Hepatocyte (in vitro differentiated cells): ENCODE data around the gene GCNT4. TPM values are rescaled to one million over a fixed set of nuclear protein-coding genes. Genes with fewer than 3 reads are reported as not detected.
"Not testable (repeated sequence)": the region's sequence is repeated elsewhere in the genome, so short reads cannot be mapped to it uniquely, and the experiment has no call there.

ENCODE experiments used
- DNase-seq: peaks from one replicate; pipeline ENCODE4 v3.0.0-alpha.2; 2016; ENCODE audit warnings: low spot score
- H2AFZ ChIP-seq: fragments of 200-600 bp; sonication (generic); 2 replicates; pipeline ENCODE4 v1.6.0; 2016; ENCODE audit warnings: antibody characterized with exemption, mild to moderate bottlenecking
- H3K27ac ChIP-seq: fragments of 200-600 bp; sonication (generic); 2 replicates; pipeline ENCODE4 v1.5.1; 2016; ENCODE audit warnings: mild to moderate bottlenecking
- H3K27me3 ChIP-seq: fragments of 200-600 bp; sonication (generic); 2 replicates; pipeline ENCODE4 v1.6.1; 2016
- H3K36me3 ChIP-seq: fragments of 200-600 bp; sonication (generic); replicated peaks from 2 replicates; pipeline ENCODE4 v1.5.1; 2016; ENCODE audit warnings: low read depth; ENCODE audit not compliant: insufficient read depth
- H3K4me1 ChIP-seq: fragments of 200-600 bp; sonication (generic); 2 replicates; pipeline ENCODE4 v1.5.1; 2016; ENCODE audit warnings: mild to moderate bottlenecking, moderate library complexity; ENCODE audit not compliant: insufficient read depth
- H3K4me2 ChIP-seq: fragments of 200-600 bp; sonication (generic); 2 replicates; pipeline ENCODE4 v1.6.0; 2016
- H3K4me3 ChIP-seq: fragments of 200-600 bp; sonication (generic); 2 replicates; pipeline ENCODE4 v1.5.1; 2016; ENCODE audit warnings: mild to moderate bottlenecking
- H3K79me2 ChIP-seq: fragments of 200-600 bp; sonication (generic); 2 replicates; pipeline ENCODE4 v1.6.0; 2017; ENCODE audit warnings: mild to moderate bottlenecking
- H3K9me2 ChIP-seq: fragments of 200-600 bp; sonication (generic); replicated peaks from 2 replicates; pipeline ENCODE4 v1.6.0; 2017; ENCODE audit warnings: mild to moderate bottlenecking; ENCODE audit not compliant: insufficient read depth
- H3K9me3 ChIP-seq: fragments of 200-600 bp; sonication (generic); 2 replicates; pipeline ENCODE4 v1.5.1; 2016; ENCODE audit warnings: low read depth, mild to moderate bottlenecking
- H4K20me1 ChIP-seq: fragments of 200-600 bp; sonication (generic); 2 replicates; pipeline ENCODE4 v1.6.0; 2016; ENCODE audit warnings: mild to moderate bottlenecking; ENCODE audit not compliant: insufficient read depth, poor library complexity, severe bottlenecking
- EZH2 ChIP-seq: fragments of 200-600 bp; sonication (generic); IDR thresholded peaks from 2 replicates; pipeline ENCODE4 v1.6.1; 2016; ENCODE audit warnings: antibody characterized with exemption, mild to moderate bottlenecking, borderline replicate concordance
- EZH2phosphoT487 ChIP-seq: fragments of 200-600 bp; sonication (generic); IDR thresholded peaks from one replicate; pipeline ENCODE4 v1.6.1; 2018; ENCODE audit warnings: antibody characterized with exemption, mild to moderate bottlenecking, low read depth, moderate library complexity; ENCODE audit not compliant: unreplicated experiment, severe bottlenecking
- WGBS: methylation state at CpG from one replicate; pipeline ENCODE4 v1.1.6; 2016; ENCODE audit warnings: low lambda C conversion rate; ENCODE audit errors: missing lambda C conversion rate; 5-methylcytosine and 5-hydroxymethylcytosine counted together
- polyA plus RNA-seq: library from polyadenylated mRNA; unstranded; fragments of >200 nt; fragmentation: Nextera tagmentation; extraction: Ambion mirVana; gene quantifications from 2 replicates; pipeline ENCODE4 v1.2.1, GENCODE V29; 2016
- total RNA-seq: library from RNA; depleted of rRNA; stranded (reverse); fragments of >200 nt; gene quantifications from 2 replicates; pipeline ENCODE4 v1.2.3, GENCODE V29; 2014
- TF ChIP-seq, protein P1 (sequence below): fragments of 200-600 bp; sonication (generic); IDR thresholded peaks from 2 replicates; pipeline ENCODE4 v1.5.1; 2016; ENCODE audit warnings: antibody characterized with exemption, mild to moderate bottlenecking; ENCODE audit not compliant: poor library complexity

The GCNT4 gene, protein sequence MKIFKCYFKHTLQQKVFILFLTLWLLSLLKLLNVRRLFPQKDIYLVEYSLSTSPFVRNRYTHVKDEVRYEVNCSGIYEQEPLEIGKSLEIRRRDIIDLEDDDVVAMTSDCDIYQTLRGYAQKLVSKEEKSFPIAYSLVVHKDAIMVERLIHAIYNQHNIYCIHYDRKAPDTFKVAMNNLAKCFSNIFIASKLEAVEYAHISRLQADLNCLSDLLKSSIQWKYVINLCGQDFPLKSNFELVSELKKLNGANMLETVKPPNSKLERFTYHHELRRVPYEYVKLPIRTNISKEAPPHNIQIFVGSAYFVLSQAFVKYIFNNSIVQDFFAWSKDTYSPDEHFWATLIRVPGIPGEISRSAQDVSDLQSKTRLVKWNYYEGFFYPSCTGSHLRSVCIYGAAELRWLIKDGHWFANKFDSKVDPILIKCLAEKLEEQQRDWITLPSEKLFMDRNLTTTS
- total RNA-seq = 7.9 and 8.3 TPM in 2 replicates
- polyA plus RNA-seq = 1.5 TPM in 2 replicates

DNA sequence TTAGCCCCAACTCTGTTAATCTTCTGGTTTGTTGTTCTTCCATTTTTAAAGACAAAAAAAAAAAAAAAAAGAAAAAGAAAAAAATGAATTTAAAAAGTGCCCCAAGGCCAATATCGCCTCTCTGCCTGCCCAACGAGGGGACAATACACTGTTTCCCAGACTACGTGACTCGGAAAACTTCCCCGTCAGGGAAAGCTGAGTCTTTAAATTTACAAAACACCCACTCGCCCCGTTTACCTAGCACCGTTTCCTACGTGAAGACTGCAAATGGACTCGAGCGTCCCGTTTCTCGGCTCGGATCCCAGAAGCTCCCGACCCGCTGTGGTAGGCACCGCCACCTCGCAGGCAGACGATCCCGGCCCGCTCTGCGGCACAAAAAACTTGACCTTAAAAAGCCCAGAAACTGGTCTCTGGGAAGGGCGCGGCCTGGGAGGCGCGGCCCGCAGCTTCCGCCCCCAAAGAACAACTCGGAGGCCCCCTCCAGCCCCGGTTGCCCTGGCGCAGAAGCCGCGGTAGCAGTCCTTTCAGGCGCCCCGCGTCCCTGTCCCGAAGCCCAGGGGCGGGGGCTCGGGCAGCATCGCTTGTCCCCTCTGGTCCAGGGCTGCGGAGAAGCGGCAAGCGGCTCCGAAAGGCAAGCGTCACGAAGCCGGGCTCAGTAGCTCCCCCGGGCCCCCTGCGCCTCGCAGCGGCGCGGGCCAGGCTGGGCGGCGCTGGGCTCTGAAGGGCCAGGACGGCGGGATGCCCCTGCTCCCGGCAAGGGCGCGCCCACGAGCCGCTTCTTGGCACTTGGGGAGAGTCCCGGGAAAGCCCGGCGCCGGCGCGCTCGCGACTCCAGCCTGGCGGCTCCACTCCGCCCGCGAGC is at the start of gene GCNT4:
Gene GCNT4, minus strand, starts transcription at position 367 of the 862 bp plus-strand sequence. CDS start 22,521 bp downstream, outside the sequence.
- Histone ChIP-seq H3K4me2 (peak within 1 kb of the TSS; percentile 85), H4K20me1 (no peaks in the 10 kb centered on the region), H3K9me2 (no peaks in the 10 kb centered on the region), H3K4me3 (peak within 1 kb of the TSS; percentile 83), H3K36me3 (no peaks in the 10 kb centered on the region), H3K79me2 (peaks cover 33% of the 10 kb centered on the region), H3K9me3 (no peaks in the 10 kb centered on the region), H3K27ac (peak within 1 kb of the TSS; percentile 90), H3K4me1 (peaks cover 16% of the 10 kb centered on the region), H3K27me3 (no peaks in the 10 kb centered on the region), H2AFZ (peak within 1 kb of the TSS; percentile 71)
- TF ChIP-seq EZH2 = peak; percentile 29
- TF ChIP-seq, protein P1, sequence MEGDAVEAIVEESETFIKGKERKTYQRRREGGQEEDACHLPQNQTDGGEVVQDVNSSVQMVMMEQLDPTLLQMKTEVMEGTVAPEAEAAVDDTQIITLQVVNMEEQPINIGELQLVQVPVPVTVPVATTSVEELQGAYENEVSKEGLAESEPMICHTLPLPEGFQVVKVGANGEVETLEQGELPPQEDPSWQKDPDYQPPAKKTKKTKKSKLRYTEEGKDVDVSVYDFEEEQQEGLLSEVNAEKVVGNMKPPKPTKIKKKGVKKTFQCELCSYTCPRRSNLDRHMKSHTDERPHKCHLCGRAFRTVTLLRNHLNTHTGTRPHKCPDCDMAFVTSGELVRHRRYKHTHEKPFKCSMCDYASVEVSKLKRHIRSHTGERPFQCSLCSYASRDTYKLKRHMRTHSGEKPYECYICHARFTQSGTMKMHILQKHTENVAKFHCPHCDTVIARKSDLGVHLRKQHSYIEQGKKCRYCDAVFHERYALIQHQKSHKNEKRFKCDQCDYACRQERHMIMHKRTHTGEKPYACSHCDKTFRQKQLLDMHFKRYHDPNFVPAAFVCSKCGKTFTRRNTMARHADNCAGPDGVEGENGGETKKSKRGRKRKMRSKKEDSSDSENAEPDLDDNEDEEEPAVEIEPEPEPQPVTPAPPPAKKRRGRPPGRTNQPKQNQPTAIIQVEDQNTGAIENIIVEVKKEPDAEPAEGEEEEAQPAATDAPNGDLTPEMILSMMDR = no peak
- 2% methylated on average over 73 of the region's 74 CpGs for WGBS
- DNase-seq = peak; percentile 75

DNA sequence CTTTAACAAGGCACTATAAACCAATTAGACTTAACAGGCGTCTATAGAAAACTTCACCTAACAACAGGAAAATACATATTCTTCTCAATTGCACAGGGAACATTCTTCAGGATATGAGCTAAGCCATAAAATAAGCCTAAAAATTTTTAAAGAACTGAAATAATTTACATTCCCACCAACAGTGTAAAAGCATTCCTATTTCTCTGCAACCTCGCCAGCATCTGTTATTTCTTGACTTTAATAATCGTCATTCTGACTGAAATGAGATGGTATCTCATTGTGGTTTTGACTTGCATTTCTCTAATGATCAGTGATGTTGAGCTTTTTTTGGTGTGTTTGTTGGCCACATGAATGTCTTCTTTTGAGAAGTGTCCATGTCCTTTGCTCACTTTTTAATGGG is 43.6 kb upstream of the GCNT4 start:
- not testable (repeated sequence) for H3K4me3 ChIP-seq, H3K79me2 ChIP-seq, H4K20me1 ChIP-seq, H3K27me3 ChIP-seq, H3K9me2 ChIP-seq, H3K4me2 ChIP-seq, H2AFZ ChIP-seq, DNase-seq, H3K9me3 ChIP-seq, H3K36me3 ChIP-seq, H3K4me1 ChIP-seq, H3K27ac ChIP-seq
- WGBS = 82% methylated on average over 3 of the region's 3 CpGs

DNA sequence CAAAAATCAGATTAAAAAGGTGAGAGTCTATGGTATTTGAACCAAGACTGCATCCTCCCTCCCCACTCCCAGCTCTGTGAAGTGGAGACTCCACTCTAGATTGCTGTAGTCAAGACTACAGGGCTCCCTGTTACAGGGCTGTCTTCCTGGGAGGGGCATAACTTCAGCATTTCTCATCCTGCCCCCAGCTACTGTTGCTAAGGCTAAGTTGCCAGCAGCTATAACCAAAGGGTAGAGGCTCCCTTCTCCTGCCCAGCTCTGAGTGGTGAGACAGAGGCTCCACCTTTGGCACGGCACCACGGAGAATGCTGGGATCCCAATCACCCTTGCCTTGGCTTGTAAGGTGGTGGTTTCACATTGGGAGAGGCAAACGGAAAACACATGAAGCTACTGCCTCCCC is 39.2 kb upstream of the GCNT4 start:
- Histone ChIP-seq H3K9me2 (no peaks in the 10 kb centered on the region), H3K9me3 (no peaks in the 10 kb centered on the region), H3K36me3 (no peaks in the 10 kb centered on the region), H3K4me2 (no peak overlapping the region), H4K20me1 (no peaks in the 10 kb centered on the region), H3K4me3 (no peak overlapping the region), H3K27me3 (no peaks in the 10 kb centered on the region), H3K79me2 (no peaks in the 10 kb centered on the region), H2AFZ (no peak overlapping the region), H3K4me1 (no peaks in the 10 kb centered on the region), H3K27ac (no peak overlapping the region)
- TF ChIP-seq EZH2 = no peak
- TF ChIP-seq, protein P1 = no peak
- no peak for TF ChIP-seq EZH2phosphoT487
- WGBS = 85% methylated on average over 3 of the region's 3 CpGs
- DNase-seq = no peak

DNA sequence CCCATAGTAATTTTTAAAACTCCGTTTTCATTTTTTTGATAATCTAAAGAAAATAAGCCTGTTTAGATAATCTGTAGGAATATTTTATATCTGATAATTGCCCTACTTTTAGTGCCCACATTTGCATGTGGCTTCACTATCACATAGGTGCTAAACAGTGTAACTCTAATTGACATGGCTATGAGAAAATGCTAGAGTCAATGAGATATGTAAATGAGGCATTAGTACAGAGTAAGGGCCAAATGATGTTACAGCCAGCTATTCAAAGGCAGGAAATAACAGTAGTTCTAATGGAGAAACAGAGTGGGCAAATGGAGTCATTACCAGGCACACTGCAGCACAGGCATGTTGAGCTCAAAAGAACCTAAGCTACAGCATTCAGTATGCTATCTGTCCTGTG is 37.3 kb upstream of the GCNT4 start:
- Histone ChIP-seq H3K36me3 (no peaks in the 10 kb centered on the region), H3K9me3 (no peaks in the 10 kb centered on the region), H3K79me2 (no peaks in the 10 kb centered on the region), H3K27me3 (no peaks in the 10 kb centered on the region), H4K20me1 (no peaks in the 10 kb centered on the region), H3K27ac (no peak overlapping the region), H3K9me2 (no peaks in the 10 kb centered on the region), H3K4me2 (no peak overlapping the region), H3K4me3 (no peak overlapping the region), H2AFZ (no peak overlapping the region), H3K4me1 (no peaks in the 10 kb centered on the region)
- TF ChIP-seq EZH2phosphoT487 (no peak), EZH2 (no peak)
- TF ChIP-seq, protein P1 = no peak
- DNase-seq = no peak
- whole genome bisulfite sequencing = 79% methylated on average over 1 of the region's 1 CpG
